Esophagus (tissue), 2 donors: ENCODE measurements around the gene NT5C1A. TPM values are rescaled to one million over a fixed set of nuclear protein-coding genes. Genes with fewer than 3 reads are reported as not detected.
A peak's percentile ranks its signal among the peaks of the same experiment; 100 is the strongest.

Experiments
- H3K27ac ChIP-seq, 2 donors: one replicate each; pipeline ENCODE4 v1.5.1; 2013; ENCODE audit warnings: low read depth in 2 of 2, mild to moderate bottlenecking in 2 of 2, inconsistent platforms in 1 of 2, low read length in 1 of 2, moderate library complexity in 1 of 2
- H3K27me3 ChIP-seq, 2 donors: one replicate each; pipeline ENCODE4 v1.6.1; 2013; ENCODE audit warnings: low read length in 2 of 2, control low read depth in 1 of 2, mild to moderate bottlenecking in 1 of 2; ENCODE audit not compliant: insufficient read depth in 2 of 2, control insufficient read depth in 1 of 2
- H3K36me3 ChIP-seq, 2 donors: one replicate each; pipeline ENCODE4 v1.6.1; 2013; ENCODE audit warnings: low read length in 1 of 2; ENCODE audit not compliant: control insufficient read depth in 2 of 2, insufficient read depth in 2 of 2
- H3K4me1 ChIP-seq, 2 donors: one replicate each; pipeline ENCODE4 v1.6.1; 2013; ENCODE audit warnings: low read length in 1 of 2; ENCODE audit not compliant: control insufficient read depth in 2 of 2, insufficient read depth in 2 of 2
- H3K4me3 ChIP-seq, 2 donors: one replicate each; pipeline ENCODE4 v1.5.1; 2013; ENCODE audit warnings: low read length in 2 of 2, mild to moderate bottlenecking in 2 of 2, low read depth in 1 of 2, moderate library complexity in 1 of 2
- H3K9me3 ChIP-seq, 2 donors: one replicate each; pipeline ENCODE4 v1.6.1; 2013; ENCODE audit warnings: mild to moderate bottlenecking in 2 of 2, low read depth in 1 of 2, low read length in 1 of 2, moderate library complexity in 1 of 2; ENCODE audit not compliant: control insufficient read depth in 2 of 2, insufficient read depth in 1 of 2
- WGBS, 2 donors: extraction: QIAGEN DNeasy Blood & Tissue Kit; methylation state at CpG; one replicate each; pipeline ENCODE4 v1.1.7; 2013; 5-methylcytosine and 5-hydroxymethylcytosine counted together
- polyA plus RNA-seq, 2 donors: library from polyadenylated mRNA; stranded (reverse); fragments of 200-250 nt; gene quantifications; one replicate each; pipeline ENCODE4 v1.2.3, GENCODE V29; 2013
- donor health status: healthy with polysubstance abuse.
- donor health status: Bipolar disorder and iron deficiency.

NT5C1A gene
- polyA plus RNA-seq, 2 donors, result 0.02 TPM; not detected in 1

DNA sequence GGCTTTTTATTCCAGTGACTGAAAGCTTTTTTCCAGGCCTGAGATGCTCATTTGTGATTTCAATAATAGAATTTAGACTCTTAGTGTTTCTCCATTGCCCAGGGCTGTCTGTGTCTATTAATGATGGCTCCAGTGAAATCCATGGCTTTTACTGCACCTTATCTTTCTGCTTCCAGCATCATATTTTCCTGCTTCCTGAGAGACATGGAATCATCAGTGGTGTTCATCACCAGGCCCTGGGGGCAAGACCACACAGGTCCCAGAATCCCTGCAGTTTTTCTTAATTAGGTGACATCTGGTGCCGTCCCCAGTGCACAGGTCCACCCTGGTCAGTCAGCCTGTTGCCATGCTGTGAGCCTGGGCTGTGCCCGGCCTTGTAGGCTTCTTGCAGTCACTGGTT lies 15.5 kb downstream of the NT5C1A start:
- Histone ChIP-seq H3K27me3 (no peaks in the 10 kb centered on the region), H3K9me3 (no peaks in the 10 kb centered on the region), H3K4me3 (no peak overlapping the region), H3K4me1 (no peaks in the 10 kb centered on the region), H3K27ac (no peak overlapping the region), H3K36me3 (no peaks in the 10 kb centered on the region)
- 83 to 90% methylated on average over 2 of the region's 2 CpGs for WGBS, 2 donors

GRCh38 chr1:39655578-39656268 lies 16.2 kb downstream of the NT5C1A start:
- WGBS, 2 donors, result 78 to 79% methylated on average over 5 of the region's 5 CpGs
- Histone ChIP-seq H3K9me3 (no peaks in the 10 kb centered on the region), H3K4me3 (no peak overlapping the region), H3K36me3 (no peaks in the 10 kb centered on the region), H3K4me1 (no peaks in the 10 kb centered on the region), H3K27ac (no peak overlapping the region), H3K27me3 (no peaks in the 10 kb centered on the region)

DNA sequence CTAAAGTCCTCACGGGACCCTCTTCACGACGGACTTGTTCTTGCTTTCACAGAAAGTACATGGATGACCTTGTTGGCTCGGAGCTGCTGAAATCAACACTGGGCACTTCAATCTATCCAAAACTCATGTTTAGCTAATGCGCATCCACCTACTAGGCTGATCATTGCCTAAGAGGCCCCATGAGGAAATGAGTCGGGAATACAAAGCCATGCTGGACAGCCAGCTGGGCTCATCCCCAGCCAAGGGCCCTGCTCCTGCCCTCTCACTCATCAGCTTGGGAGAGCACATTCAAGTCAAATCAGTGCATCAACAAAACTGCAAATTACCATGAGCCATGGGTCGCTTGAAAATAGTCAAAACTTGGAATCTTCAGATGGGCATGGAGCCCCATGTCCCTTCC lies 17.6 kb downstream of the NT5C1A start:
- Histone ChIP-seq H3K27me3 (no peaks in the 10 kb centered on the region), H3K36me3 (no peaks in the 10 kb centered on the region), H3K4me1 (peaks cover 0 to 3% of the 10 kb centered on the region in 2 donors), H3K9me3 (no peaks in the 10 kb centered on the region), H3K4me3 (no peak overlapping the region), H3K27ac (no peak overlapping the region)
- 75 to 81% methylated on average over 7 of the region's 7 CpGs for WGBS, 2 donors

DNA sequence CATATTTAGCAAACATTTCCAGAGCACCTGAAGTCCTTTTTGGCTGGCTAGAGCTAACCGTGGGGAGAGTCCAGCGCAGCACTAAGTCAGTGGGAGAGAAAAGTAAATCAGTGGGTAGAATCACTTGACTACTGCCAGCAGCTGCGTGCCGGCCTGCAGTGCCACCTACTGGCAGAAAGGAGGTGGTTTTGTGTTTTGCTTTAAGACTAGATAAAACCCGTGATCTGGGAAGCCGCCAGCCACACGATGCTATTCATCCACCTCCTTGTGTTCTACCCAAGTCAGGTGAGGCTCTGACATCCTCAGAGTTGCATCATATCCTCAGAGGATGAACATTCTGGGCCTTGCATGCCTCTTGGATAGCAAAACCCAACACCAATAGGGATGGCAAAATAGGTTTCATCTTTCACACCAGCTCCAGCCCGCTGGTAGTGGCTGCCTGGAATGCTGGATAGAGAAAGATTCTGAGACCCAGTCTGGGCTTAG lies 18.3 kb downstream of the NT5C1A start:
- 4 to 7% methylated on average over 8 of the region's 8 CpGs for WGBS, 2 donors
- Histone ChIP-seq H3K27ac (no peak overlapping the region), H3K9me3 (no peaks in the 10 kb centered on the region), H3K36me3 (no peaks in the 10 kb centered on the region), H3K4me1 (peaks cover 0 to 3% of the 10 kb centered on the region in 2 donors), H3K27me3 (no peaks in the 10 kb centered on the region), H3K4me3 (no peak overlapping the region)

DNA sequence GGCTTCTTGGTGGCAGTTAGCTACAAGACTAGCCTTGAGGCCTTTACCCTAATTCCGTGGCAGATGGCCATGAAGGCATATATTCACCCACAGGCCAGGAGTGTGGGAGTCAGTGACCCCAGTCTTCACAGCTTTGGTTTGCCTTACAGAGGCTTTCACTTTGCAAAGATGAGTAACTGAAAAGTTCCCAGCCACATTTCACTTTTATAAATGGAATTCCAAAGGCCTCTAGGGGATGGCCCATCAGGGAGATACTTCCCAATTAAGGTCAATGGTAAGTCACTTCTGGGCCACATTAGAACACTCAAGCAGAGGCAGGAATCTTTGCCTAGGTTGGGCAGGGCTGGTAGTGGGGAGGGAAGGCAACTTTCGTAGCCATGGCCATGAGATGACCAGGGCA lies 19.4 kb downstream of the NT5C1A start:
- Histone ChIP-seq H3K4me3 (no peak overlapping the region), H3K4me1 (peaks cover 0 to 3% of the 10 kb centered on the region in 2 donors), H3K27ac (no peak overlapping the region), H3K9me3 (no peaks in the 10 kb centered on the region), H3K27me3 (no peaks in the 10 kb centered on the region), H3K36me3 (no peaks in the 10 kb centered on the region)
- WGBS, 2 donors, result 88 to 90% methylated on average over 2 of the region's 2 CpGs

GRCh38 chr1:39652105-39652504 lies 19.8 kb downstream of the NT5C1A start:
- Histone ChIP-seq H3K27me3 (no peaks in the 10 kb centered on the region), H3K36me3 (no peaks in the 10 kb centered on the region), H3K4me3 (no peak overlapping the region), H3K9me3 (no peaks in the 10 kb centered on the region), H3K27ac (no peak overlapping the region), H3K4me1 (peaks cover 0 to 3% of the 10 kb centered on the region in 2 donors)
- WGBS, 2 donors, result 79 to 84% methylated on average over 6 of the region's 6 CpGs

DNA sequence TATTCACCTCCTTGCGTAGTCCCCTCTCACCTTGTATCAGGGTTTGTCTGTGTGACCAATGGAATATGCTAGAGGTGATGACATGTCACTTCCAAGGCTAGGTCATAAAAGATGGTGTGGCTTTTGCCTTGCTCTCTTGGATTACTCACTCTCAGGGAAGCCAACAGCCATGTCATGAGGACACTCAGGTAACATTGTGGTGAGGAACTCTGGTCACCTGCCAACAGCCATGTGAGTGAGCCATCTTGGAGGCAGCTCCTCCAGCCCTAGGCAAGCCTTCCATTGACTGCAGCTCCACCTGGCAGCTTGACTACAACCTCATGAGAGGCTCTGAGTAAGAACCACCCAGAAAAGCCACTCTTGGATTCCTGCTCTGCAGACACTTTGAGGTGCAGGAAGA lies 21.5 kb downstream of the NT5C1A start:
- no peak overlapping the region for H3K4me3 ChIP-seq
- H3K27ac ChIP-seq, result no peak overlapping the region
- 100% methylated on average over 1 of the region's 1 CpG for WGBS, 2 donors

DNA sequence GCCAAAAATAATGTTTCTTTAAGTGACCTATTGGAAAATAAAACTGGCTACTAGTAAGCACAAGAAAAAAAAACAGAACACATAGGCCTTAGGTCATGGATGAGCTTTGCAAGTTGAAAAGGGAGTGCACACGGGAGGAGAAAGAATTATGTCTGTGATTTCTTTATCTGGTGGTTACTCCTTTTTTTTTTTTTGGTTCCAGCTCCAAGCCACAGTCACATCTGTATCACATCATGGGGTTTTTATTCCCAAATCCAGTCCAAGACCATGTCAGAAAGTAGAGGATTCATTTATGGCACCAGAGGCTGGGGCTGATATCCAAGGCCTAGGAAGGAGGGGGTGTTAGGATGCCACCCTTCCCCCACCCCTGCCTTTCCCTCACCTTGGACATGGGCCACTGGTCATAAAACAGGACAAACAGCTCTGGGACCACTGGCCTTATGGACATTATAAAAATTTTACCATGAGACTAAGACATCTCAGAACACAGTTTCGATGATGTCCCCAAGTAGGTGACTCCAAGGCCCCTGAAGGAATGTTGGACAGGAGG lies 22.2 kb downstream of the NT5C1A start:
- Histone ChIP-seq H3K4me1 (peaks cover 0 to 3% of the 10 kb centered on the region in 2 donors), H3K27me3 (no peaks in the 10 kb centered on the region), H3K36me3 (no peaks in the 10 kb centered on the region), H3K9me3 (no peaks in the 10 kb centered on the region), H3K27ac (no peak overlapping the region), H3K4me3 (no peak overlapping the region)
- 86 to 88% methylated on average over 2 of the region's 2 CpGs for WGBS, 2 donors

More for the DNA sequence above, 21.5 kb downstream of the NT5C1A start:
- H3K9me3 ChIP-seq, result no peaks in the 10 kb centered on the region
- H3K36me3 ChIP-seq, result no peaks in the 10 kb centered on the region
- peaks cover 0 to 3% of the 10 kb centered on the region in 2 donors for H3K4me1 ChIP-seq
- H3K27me3 ChIP-seq, result no peaks in the 10 kb centered on the region

- no peak overlapping the region for H3K27ac ChIP-seq
- WGBS, 2 donors, result 74 to 79% methylated on average over 2 of the region's 2 CpGs
- no peaks in the 10 kb centered on the region for H3K27me3 ChIP-seq
- no peak overlapping the region for H3K4me3 ChIP-seq
- H3K4me1 ChIP-seq, result peaks cover 0 to 3% of the 10 kb centered on the region in 2 donors
- no peaks in the 10 kb centered on the region for H3K9me3 ChIP-seq
- H3K36me3 ChIP-seq, result no peaks in the 10 kb centered on the region
Measured at GRCh38 chr1:39648496-39648895, 23.4 kb downstream of the NT5C1A start.

DNA sequence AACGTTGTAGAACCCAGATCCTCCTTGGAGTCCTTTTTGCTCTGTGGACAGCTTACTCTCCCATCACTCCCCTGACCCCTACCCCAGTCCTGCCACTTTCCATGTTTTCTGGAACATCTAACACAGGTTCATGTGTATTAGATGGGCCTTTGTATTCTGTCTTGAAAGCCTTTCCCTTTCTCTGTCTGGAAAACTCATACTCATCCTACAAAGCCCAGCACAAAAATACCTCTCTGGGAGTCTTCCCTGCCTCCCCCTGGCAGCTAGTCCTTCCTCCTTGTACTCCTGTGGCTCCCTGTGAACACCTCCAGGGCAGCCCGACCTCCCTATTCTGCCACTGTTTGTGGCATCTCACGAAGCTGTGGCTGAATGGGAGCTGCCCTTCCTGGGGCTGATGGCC lies 24.7 kb downstream of the NT5C1A start:
- Histone ChIP-seq H3K4me1 (peaks cover 0 to 3% of the 10 kb centered on the region in 2 donors), H3K4me3 (no peak overlapping the region), H3K27me3 (no peaks in the 10 kb centered on the region), H3K9me3 (no peaks in the 10 kb centered on the region), H3K36me3 (no peaks in the 10 kb centered on the region), H3K27ac (peak overlapping the region in 1 of 2 donors; percentile 24)
- WGBS, 2 donors, result 69 to 82% methylated on average over 3 of the region's 3 CpGs
